Measurements from ENCODE around the gene GPR137B. TPM values are rescaled to one million over a fixed set of nuclear protein-coding genes. Genes with fewer than 3 reads are reported as not detected.

Gene GPR137B
- total and polyA plus RNA-seq, 2 experiments from 2014 or later, result 13.0 to 15.5 TPM

- DNase-seq (ENCODE audit: low spot score), result no peak
- no peaks in the 10 kb centered on the region for H4K20me1 ChIP-seq (ENCODE audit: insufficient read depth, poor library complexity, severe bottlenecking)
- H3K9me2 ChIP-seq (replicated peaks; ENCODE audit: insufficient read depth), result no peaks in the 10 kb centered on the region
- no peak overlapping the region for H3K4me2 ChIP-seq
- 94% methylated on average over 1 of the region's 1 CpG for WGBS (ENCODE audit: low lambda C conversion rate, missing lambda C conversion rate)
- H3K4me3 ChIP-seq, result no peak overlapping the region
- no peaks in the 10 kb centered on the region for H3K9me3 ChIP-seq (ENCODE audit: low read depth)
- H3K79me2 ChIP-seq, result no peaks in the 10 kb centered on the region
- no peaks in the 10 kb centered on the region for H3K4me1 ChIP-seq (ENCODE audit: insufficient read depth)
- no peak overlapping the region for H2AFZ ChIP-seq
- H3K36me3 ChIP-seq (replicated peaks; ENCODE audit: insufficient read depth, low read depth), result no peaks in the 10 kb centered on the region
- TF ChIP-seq EZH2 (IDR thresholded peaks at IDR 0.05; ENCODE audit: borderline replicate concordance), result no peak
- no peak for TF ChIP-seq CTCF (IDR thresholded peaks at IDR 0.05; ENCODE audit: poor library complexity)
- TF ChIP-seq EZH2phosphoT487 (IDR thresholded peaks at IDR 0.05; ENCODE audit: low read depth, severe bottlenecking, unreplicated experiment), result no peak
- H3K27ac ChIP-seq, result no peak overlapping the region
- no peaks in the 10 kb centered on the region for H3K27me3 ChIP-seq
These were observed 109.2 kb downstream of the GPR137B start for GRCh38 chr1:236251587-236251986.

- WGBS (ENCODE audit: low lambda C conversion rate, missing lambda C conversion rate), result 85% methylated on average over 1 of the region's 1 CpG
- H3K4me2 ChIP-seq, result no peak overlapping the region
- H3K27ac ChIP-seq, result no peak overlapping the region
- no peaks in the 10 kb centered on the region for H3K27me3 ChIP-seq
- no peaks in the 10 kb centered on the region for H4K20me1 ChIP-seq (ENCODE audit: insufficient read depth, poor library complexity, severe bottlenecking)
- no peaks in the 10 kb centered on the region for H3K36me3 ChIP-seq (replicated peaks; ENCODE audit: insufficient read depth, low read depth)
- H3K79me2 ChIP-seq, result no peaks in the 10 kb centered on the region
- H3K9me3 ChIP-seq (ENCODE audit: low read depth), result no peaks in the 10 kb centered on the region
- H3K4me1 ChIP-seq (ENCODE audit: insufficient read depth), result no peaks in the 10 kb centered on the region
- H2AFZ ChIP-seq, result no peak overlapping the region
- H3K9me2 ChIP-seq (replicated peaks; ENCODE audit: insufficient read depth), result no peaks in the 10 kb centered on the region
- TF ChIP-seq EZH2phosphoT487 (IDR thresholded peaks at IDR 0.05; ENCODE audit: low read depth, severe bottlenecking, unreplicated experiment) (no peak), EZH2 (IDR thresholded peaks at IDR 0.05; ENCODE audit: borderline replicate concordance) (no peak), CTCF (IDR thresholded peaks at IDR 0.05; ENCODE audit: poor library complexity) (no peak)
- no peak for DNase-seq (ENCODE audit: low spot score)
- H3K4me3 ChIP-seq, result no peak overlapping the region
These were observed 110.8 kb downstream of the GPR137B start for GRCh38 chr1:236253119-236253518.

GRCh38 chr1:236253918-236254637, 111.7 kb downstream of the GPR137B start:
- no peaks in the 10 kb centered on the region for H3K27me3 ChIP-seq
- no peaks in the 10 kb centered on the region for H3K9me2 ChIP-seq (replicated peaks; ENCODE audit: insufficient read depth)
- H3K4me1 ChIP-seq (ENCODE audit: insufficient read depth), result no peaks in the 10 kb centered on the region
- no peak overlapping the region for H2AFZ ChIP-seq
- TF ChIP-seq CTCF (IDR thresholded peaks at IDR 0.05; ENCODE audit: poor library complexity), result no peak
- TF ChIP-seq EZH2 (IDR thresholded peaks at IDR 0.05; ENCODE audit: borderline replicate concordance), result no peak
- TF ChIP-seq EZH2phosphoT487 (IDR thresholded peaks at IDR 0.05; ENCODE audit: low read depth, severe bottlenecking, unreplicated experiment), result no peak
- no peaks in the 10 kb centered on the region for H3K36me3 ChIP-seq (replicated peaks; ENCODE audit: insufficient read depth, low read depth)
- H3K4me3 ChIP-seq, result no peak overlapping the region
- no peak for DNase-seq (ENCODE audit: low spot score)
- H3K4me2 ChIP-seq, result no peak overlapping the region
- no peak overlapping the region for H3K27ac ChIP-seq
- WGBS (ENCODE audit: low lambda C conversion rate, missing lambda C conversion rate), result 71% methylated on average over 4 of the region's 4 CpGs
- no peaks in the 10 kb centered on the region for H3K79me2 ChIP-seq
- H4K20me1 ChIP-seq (ENCODE audit: insufficient read depth, poor library complexity, severe bottlenecking), result no peaks in the 10 kb centered on the region
- no peaks in the 10 kb centered on the region for H3K9me3 ChIP-seq (ENCODE audit: low read depth)

All from hepatocyte (in vitro differentiated cells).